ENCODE measurements around the gene TPX2. TPM values are rescaled to one million over a fixed set of nuclear protein-coding genes. Genes with fewer than 3 reads are reported as not detected.

TPX2 gene
- total and polyA plus RNA-seq, 2 experiments from 2014 or later, result 12.3 to 120 TPM

DNA sequence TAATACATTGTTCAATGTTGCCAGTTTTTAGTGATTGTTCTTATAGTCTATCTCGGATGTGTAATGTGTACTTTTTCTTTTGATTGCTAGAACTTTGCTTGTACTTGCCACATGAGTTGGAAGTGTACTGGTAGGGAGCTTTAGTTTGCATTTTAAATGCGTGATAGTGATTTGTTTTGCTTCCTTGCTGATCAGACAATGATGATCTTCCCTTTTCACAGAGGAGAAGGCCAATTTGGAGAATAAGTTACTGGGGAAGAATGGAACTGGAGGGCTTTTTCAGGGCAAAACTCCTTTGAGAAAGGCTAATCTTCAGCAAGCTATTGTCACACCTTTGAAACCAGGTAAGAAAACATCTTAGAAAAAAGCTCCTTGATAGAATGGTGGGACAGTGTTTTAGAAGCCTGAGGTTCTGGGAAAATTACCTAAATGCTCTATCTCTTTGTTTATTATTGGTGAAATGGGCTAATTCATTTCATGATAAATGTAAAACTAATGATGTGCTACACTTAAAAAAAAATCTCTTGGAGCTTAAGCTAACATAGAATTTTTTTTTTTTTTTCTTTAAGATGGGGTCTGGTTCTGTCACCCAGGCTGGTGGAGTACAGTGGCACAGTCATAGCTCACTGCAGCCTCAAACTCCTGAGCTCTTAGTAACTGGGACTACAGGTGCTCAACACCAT is 20.9 kb downstream of the TPX2 start:
- no peak overlapping the region for H3K4me3 ChIP-seq
- H3K36me3 ChIP-seq, result peaks cover 4% of the 10 kb centered on the region
- peaks cover 8% of the 10 kb centered on the region for H3K4me1 ChIP-seq (ENCODE audit: low read depth)
- H3K9me3 ChIP-seq (ENCODE audit: low read depth), result no peaks in the 10 kb centered on the region
- DNase-seq (ENCODE audit: low read depth in 1 of 2, low spot score in 1 of 2), result no peak
- H3K27me3 ChIP-seq, result no peaks in the 10 kb centered on the region
- TF ChIP-seq, protein P1, sequence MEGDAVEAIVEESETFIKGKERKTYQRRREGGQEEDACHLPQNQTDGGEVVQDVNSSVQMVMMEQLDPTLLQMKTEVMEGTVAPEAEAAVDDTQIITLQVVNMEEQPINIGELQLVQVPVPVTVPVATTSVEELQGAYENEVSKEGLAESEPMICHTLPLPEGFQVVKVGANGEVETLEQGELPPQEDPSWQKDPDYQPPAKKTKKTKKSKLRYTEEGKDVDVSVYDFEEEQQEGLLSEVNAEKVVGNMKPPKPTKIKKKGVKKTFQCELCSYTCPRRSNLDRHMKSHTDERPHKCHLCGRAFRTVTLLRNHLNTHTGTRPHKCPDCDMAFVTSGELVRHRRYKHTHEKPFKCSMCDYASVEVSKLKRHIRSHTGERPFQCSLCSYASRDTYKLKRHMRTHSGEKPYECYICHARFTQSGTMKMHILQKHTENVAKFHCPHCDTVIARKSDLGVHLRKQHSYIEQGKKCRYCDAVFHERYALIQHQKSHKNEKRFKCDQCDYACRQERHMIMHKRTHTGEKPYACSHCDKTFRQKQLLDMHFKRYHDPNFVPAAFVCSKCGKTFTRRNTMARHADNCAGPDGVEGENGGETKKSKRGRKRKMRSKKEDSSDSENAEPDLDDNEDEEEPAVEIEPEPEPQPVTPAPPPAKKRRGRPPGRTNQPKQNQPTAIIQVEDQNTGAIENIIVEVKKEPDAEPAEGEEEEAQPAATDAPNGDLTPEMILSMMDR (IDR thresholded peaks at IDR 0.05; ENCODE audit: low read depth, low read length), result no peak
- H3K27ac ChIP-seq, result peak overlapping the region; percentile 28

DNA sequence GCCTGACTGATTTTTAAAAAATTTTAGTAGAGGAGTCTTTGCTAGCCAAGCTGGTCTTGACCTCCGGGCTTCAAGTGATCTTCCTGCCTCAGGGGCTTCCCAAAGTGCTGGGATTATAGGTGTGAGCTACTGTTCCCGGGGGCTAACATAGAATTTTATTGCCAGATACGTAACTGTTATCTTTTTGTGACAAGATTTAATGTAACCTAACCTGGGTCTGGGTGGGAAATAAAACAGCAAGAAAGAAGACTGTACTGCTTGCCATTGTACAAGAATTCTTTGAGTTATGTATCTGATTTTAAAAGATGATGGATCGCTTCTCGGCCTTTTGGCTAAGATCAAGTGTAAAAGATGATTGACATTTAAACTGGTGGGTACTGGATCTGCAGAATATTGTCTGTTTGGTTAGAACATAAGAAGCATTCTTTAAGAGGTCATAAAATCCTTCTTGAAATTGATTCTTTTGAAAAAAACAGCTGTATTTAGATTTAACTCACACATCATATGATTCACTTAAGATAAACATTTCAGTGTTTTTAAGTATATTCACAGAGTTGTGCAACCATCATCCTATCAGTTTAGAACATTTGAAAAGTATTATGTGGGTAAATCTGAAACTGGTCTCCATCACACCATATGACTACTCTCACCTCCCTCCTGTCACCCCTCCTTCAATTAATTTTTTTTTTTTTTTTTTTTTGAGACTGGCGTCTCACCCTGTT is 21.6 kb downstream of the TPX2 start:
- H3K4me1 ChIP-seq (ENCODE audit: low read depth), result peaks cover 8% of the 10 kb centered on the region
- TF ChIP-seq, protein P1 (IDR thresholded peaks at IDR 0.05; ENCODE audit: low read depth, low read length), result no peak
- no peaks in the 10 kb centered on the region for H3K9me3 ChIP-seq (ENCODE audit: low read depth)
- peak in 1 of 2 donors; percentile 64 for DNase-seq (ENCODE audit: low read depth in 1 of 2, low spot score in 1 of 2)
- no peaks in the 10 kb centered on the region for H3K27me3 ChIP-seq
- H3K4me3 ChIP-seq, result no peak overlapping the region
- no peak overlapping the region for H3K27ac ChIP-seq
- H3K36me3 ChIP-seq, result peaks cover 4% of the 10 kb centered on the region

DNA sequence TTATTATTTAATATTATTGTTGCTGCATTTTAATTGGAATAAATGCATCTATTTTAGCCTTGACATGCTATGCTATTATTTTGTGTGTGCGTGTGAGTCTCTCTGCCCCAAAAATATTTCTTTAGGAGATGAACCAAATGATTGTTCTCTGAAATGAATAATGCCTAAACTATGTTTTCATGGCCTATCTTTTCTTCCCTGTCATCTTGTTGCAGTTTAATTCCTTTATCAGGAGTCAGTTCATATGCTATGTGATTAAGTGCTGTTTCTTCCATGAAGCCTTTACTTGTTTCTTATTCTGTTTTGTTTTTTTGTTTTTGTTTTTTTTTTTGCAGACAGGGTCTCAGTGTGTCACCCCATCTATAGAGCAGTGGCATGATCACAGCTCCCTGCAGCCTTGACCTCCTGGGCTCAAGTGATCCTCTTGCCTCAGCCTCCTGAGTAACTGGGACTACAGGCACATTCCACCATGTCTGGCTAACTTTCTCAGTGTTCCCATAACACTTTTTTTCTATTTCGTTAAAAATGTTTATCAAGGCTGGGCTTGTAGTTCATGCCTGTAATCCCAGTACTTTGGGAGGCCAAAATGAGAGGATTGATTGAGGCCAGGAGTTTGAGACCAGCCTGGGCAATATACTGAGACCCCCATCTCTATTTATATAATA is 25.7 kb downstream of the TPX2 start:
- Histone ChIP-seq H3K9me3 (ENCODE audit: low read depth) (no peaks in the 10 kb centered on the region), H3K27me3 (no peaks in the 10 kb centered on the region), H3K27ac (no peak overlapping the region), H3K36me3 (peaks cover 13% of the 10 kb centered on the region), H3K4me3 (no peak overlapping the region), H3K4me1 (ENCODE audit: low read depth) (no peaks in the 10 kb centered on the region)
- TF ChIP-seq, protein P1 (IDR thresholded peaks at IDR 0.05; ENCODE audit: low read depth, low read length), result no peak
- peak in 1 of 2 donors; percentile 60 for DNase-seq (ENCODE audit: low read depth in 1 of 2, low spot score in 1 of 2)

DNA sequence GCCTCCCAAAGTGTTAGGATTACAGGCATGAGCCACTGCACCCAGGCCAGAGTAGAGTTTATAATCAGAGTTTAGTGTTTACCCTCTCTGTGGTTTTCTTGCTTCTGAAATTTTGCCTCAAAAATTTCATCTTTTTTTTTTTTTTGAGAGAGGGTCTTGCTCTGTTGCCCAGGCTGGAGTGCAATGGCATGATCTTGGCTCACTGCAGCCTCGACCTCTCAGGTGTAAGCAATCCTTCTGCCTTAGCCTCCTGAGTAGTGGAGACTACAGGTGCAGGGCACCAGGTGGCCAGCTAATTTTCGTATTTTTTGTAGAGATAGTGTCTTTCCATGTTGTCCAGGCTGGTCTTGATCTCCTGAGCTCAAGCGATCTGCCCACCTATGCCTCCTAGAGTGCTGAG is 28.7 kb downstream of the TPX2 start:
- no peak for DNase-seq (ENCODE audit: low read depth in 1 of 2, low spot score in 1 of 2)
- Histone ChIP-seq H3K9me3 (ENCODE audit: low read depth) (no peaks in the 10 kb centered on the region), H3K4me1 (ENCODE audit: low read depth) (no peaks in the 10 kb centered on the region), H3K4me3 (no peak overlapping the region), H3K27me3 (no peaks in the 10 kb centered on the region), H3K36me3 (peaks cover 19% of the 10 kb centered on the region), H3K27ac (no peak overlapping the region)
- TF ChIP-seq, protein P1 (IDR thresholded peaks at IDR 0.05; ENCODE audit: low read depth, low read length), result no peak

DNA sequence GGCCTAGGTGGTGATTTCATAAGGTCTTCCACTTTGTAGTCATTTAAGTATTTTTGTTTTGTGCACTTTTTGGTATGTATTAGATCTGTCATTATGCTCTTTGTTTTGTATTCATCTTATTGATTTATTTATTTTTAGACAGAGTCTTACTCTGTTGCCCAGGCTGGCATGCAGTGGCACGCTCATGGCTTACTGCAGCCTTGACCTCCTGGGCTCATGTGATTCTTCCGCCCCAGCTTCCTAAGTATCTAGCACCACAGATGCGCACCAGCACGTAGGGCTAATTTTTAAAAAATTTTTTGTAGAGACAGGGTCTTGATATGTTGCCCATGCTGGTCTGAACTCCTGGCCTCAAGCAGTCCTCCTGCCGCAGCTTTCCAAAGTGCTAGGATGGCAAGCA is 30.6 kb downstream of the TPX2 start:
- Histone ChIP-seq H3K36me3 (peaks cover 19% of the 10 kb centered on the region), H3K27ac (no peak overlapping the region), H3K27me3 (no peaks in the 10 kb centered on the region), H3K4me1 (ENCODE audit: low read depth) (no peaks in the 10 kb centered on the region), H3K9me3 (ENCODE audit: low read depth) (no peaks in the 10 kb centered on the region), H3K4me3 (no peak overlapping the region)
- no peak for DNase-seq (ENCODE audit: low read depth in 1 of 2, low spot score in 1 of 2)
- TF ChIP-seq, protein P1 (IDR thresholded peaks at IDR 0.05; ENCODE audit: low read depth, low read length), result no peak
